B cell (primary cell): Measurements from ENCODE around the gene PPFIA1. TPM values are rescaled to one million over a fixed set of nuclear protein-coding genes. Genes with fewer than 3 reads are reported as not detected.
"Not testable (repeated sequence)": the region's sequence is repeated elsewhere in the genome, so short reads cannot be mapped to it uniquely, and the experiment has no call there.

Experiments used
- ATAC-seq: fragments of 200-7000 bp; cut with Tn5 transposase; one replicate; pipeline ENCODE4 v1.10.0; 2021; ENCODE audit warnings: low read depth, mild to moderate bottlenecking, moderate number of reproducible peaks, moderate library complexity
- CTCF ChIA-PET: fragments of 350-600 bp; sonication (Branson Sonifier 250); formaldehyde crosslinking; loops from one replicate; lab custom pipeline; 2021; ENCODE audit warnings: antibody characterized with exemption, inconsistent platforms; lab: Charles Lee
- POLR2A ChIA-PET: fragments of 350-600 bp; sonication (Branson Sonifier 250); formaldehyde crosslinking; loops from one replicate; lab custom pipeline; 2021; ENCODE audit warnings: antibody characterized with exemption; lab: Charles Lee
- DNase-seq: peaks from one replicate; pipeline ENCODE4 v3.0.0; 2013
- H2AFZ ChIP-seq: 2 replicates; pipeline ENCODE4 v1.6.1; 2012; ENCODE audit warnings: mild to moderate bottlenecking, low read depth, low read length; ENCODE audit not compliant: insufficient read depth, poor library complexity, severe bottlenecking
- H3K27ac ChIP-seq, 2 donors: 1 replicate in 1 of 2; 2 replicates in 1 of 2; pipeline ENCODE4 v1.5.1; 2012 to 2013; ENCODE audit warnings: low read length in 2 of 2, mild to moderate bottlenecking in 2 of 2, moderate library complexity in 1 of 2
- H3K27me3 ChIP-seq, 4 experiments: fragments of 200-600 bp in 1 of 4; sonication (generic) in 1 of 4; replicated peaks in 1 of 4; 1 replicate in 2 of 4; 2 replicates in 2 of 4; pipeline versions ENCODE4 v1.6.1 to v1.7.0; 2013 to 2016; ENCODE audit warnings: low read length in 3 of 4, mild to moderate bottlenecking in 2 of 4, mixed read lengths in 1 of 4, moderate library complexity in 1 of 4; ENCODE audit not compliant: insufficient read depth in 4 of 4, control insufficient read depth in 3 of 4; ENCODE audit errors: control extremely low read depth in 1 of 4
- H3K36me3 ChIP-seq, 2 experiments: replicated peaks in 1 of 2; 1 replicate in 1 of 2; 2 replicates in 1 of 2; pipeline versions ENCODE4 v1.6.1 to v1.7.1; 2013; ENCODE audit warnings: low read length in 1 of 2; ENCODE audit not compliant: insufficient read depth in 2 of 2, control insufficient read depth in 1 of 2; ENCODE audit errors: control extremely low read depth in 1 of 2, extremely low read depth in 1 of 2
- H3K4me1 ChIP-seq, 2 donors: fragments of 200-600 bp in 1 of 2; sonication (generic) in 1 of 2; 1 replicate in 1 of 2; 2 replicates in 1 of 2; pipeline versions ENCODE4 v1.5.1 to v1.6.1; 2013 to 2017; ENCODE audit warnings: low read length in 2 of 2; ENCODE audit not compliant: control insufficient read depth in 2 of 2, insufficient read depth in 2 of 2
- H3K4me2 ChIP-seq: replicated peaks from 2 replicates; pipeline ENCODE3; 2012; ENCODE audit warnings: mild to moderate bottlenecking, low read depth, low read length; ENCODE audit not compliant: poor library complexity, severe bottlenecking
- H3K4me3 ChIP-seq, 5 experiments: fragments of 200-600 bp in 1 of 5; sonication (generic) in 1 of 5; 1 replicate in 3 of 5; 2 replicates in 2 of 5; pipeline versions ENCODE4 v1.5.1 to v1.7.0; 2011 to 2016; ENCODE audit warnings: low read length in 4 of 5, mild to moderate bottlenecking in 4 of 5, low read depth in 2 of 5, control low read depth in 1 of 5, moderate library complexity in 1 of 5; ENCODE audit not compliant: insufficient read depth in 1 of 5; ENCODE audit errors: control extremely low read depth in 1 of 5, extremely low read depth in 1 of 5
- H3K79me2 ChIP-seq: fragments of 200-600 bp; sonication (generic); one replicate; pipeline ENCODE4 v1.6.0; 2016; ENCODE audit warnings: low read length; ENCODE audit not compliant: control insufficient read depth, insufficient read depth
- H3K9ac ChIP-seq: fragments of 200-600 bp; sonication (generic); 2 replicates; pipeline ENCODE4 v1.6.1; 2017; ENCODE audit warnings: mild to moderate bottlenecking, low read length, moderate library complexity
- H3K9me3 ChIP-seq, 3 donors: one replicate each; pipeline versions ENCODE4 v1.6.1 to v1.7.1; 2013; ENCODE audit warnings: low read length in 2 of 3; ENCODE audit not compliant: control insufficient read depth in 2 of 3, insufficient read depth in 1 of 3; ENCODE audit errors: control extremely low read depth in 1 of 3
- H4K20me1 ChIP-seq: 2 replicates; pipeline ENCODE4 v1.6.0; 2012; ENCODE audit warnings: mild to moderate bottlenecking, low read length; ENCODE audit not compliant: insufficient read depth, control insufficient read depth, poor library complexity, severe bottlenecking
- H3K27ac Mint-ChIP-seq: one replicate; pipeline ENCODE4 v1.8.0; 2021; ENCODE audit warnings: mixed read lengths
- H3K27me3 Mint-ChIP-seq: one replicate; pipeline ENCODE4 v1.8.0; 2021; ENCODE audit warnings: mixed read lengths
- H3K4me1 Mint-ChIP-seq: one replicate; pipeline ENCODE4 v1.8.0; 2021; ENCODE audit warnings: mixed read lengths
- H3K4me3 Mint-ChIP-seq: one replicate; pipeline ENCODE4 v1.8.0; 2021; ENCODE audit warnings: mixed read lengths
- H3K9me3 Mint-ChIP-seq: one replicate; pipeline ENCODE4 v1.8.0; 2022; ENCODE audit warnings: mixed read lengths; ENCODE audit not compliant: insufficient read depth
- CTCF ChIP-seq: fragments of 200-600 bp; IDR thresholded peaks from one replicate; pipeline ENCODE4 v1.8.0; 2022; ENCODE audit warnings: antibody characterized with exemption, mild to moderate bottlenecking
- EZH2 ChIP-seq: IDR thresholded peaks from 2 replicates; pipeline ENCODE4 v1.6.1; 2012; ENCODE audit warnings: borderline replicate concordance, low read depth, mild to moderate bottlenecking, moderate library complexity, low read length; ENCODE audit not compliant: insufficient read depth, poor library complexity, severe bottlenecking
- WGBS: methylation state at CpG from one replicate; pipeline ENCODE4 v1.1.5; 2013; ENCODE audit warnings: missing lambda C conversion rate; ENCODE audit not compliant: insufficient coverage; 5-methylcytosine and 5-hydroxymethylcytosine counted together
- intact Hi-C: fragments of 100-400 bp; cut with micrococcal nuclease; formaldehyde crosslinking; loops from one replicate; pipeline ENCODE4 v1.10.0; 2022
- polyA plus RNA-seq: library from polyadenylated mRNA; depleted of rRNA; stranded (reverse); fragments of >200 nt; gene quantifications from 2 replicates; pipeline ENCODE4 v1.2.3, GENCODE V29; 2012
- total RNA-seq, 2 donors: library from RNA; stranded (reverse); fragments of 120-200 nt in 1 of 2; gene quantifications; 1 replicate in 1 of 2; 2 replicates in 1 of 2; pipeline versions ENCODE4 v1.2.3 to v1.2.4, GENCODE V29; 2013 to 2022

PPFIA1 gene
- total and polyA plus RNA-seq, 2 donors (not counting 1 experiment from before 2014, with no cell fraction given), result 21.8 to 70.4 TPM

- peaks cover 2% of the 10 kb centered on the region for H4K20me1 ChIP-seq
- H3K4me3 ChIP-seq, result no peak overlapping the region
- H3K4me1 ChIP-seq, result no peaks in the 10 kb centered on the region
- ChIA-PET CTCF (interaction anchor here (1.0 kb wide), 1 partner anchor 11 kb away, joined by 3 read pairs; no protein-coding TSS in a partner anchor), POLR2A (no interaction called here)
- Mint-ChIP-seq H3K9me3 (no peaks in the 10 kb centered on the region), H3K27ac (no peak overlapping the region), H3K27me3 (no peaks in the 10 kb centered on the region), H3K4me3 (no peak overlapping the region), H3K4me1 (no peaks in the 10 kb centered on the region)
- TF ChIP-seq CTCF (no peak), EZH2 (no peak)
- DNase-seq (no peak), ATAC-seq (no peak)
- H3K27ac ChIP-seq, result no peak overlapping the region
- no peak overlapping the region for H3K9ac ChIP-seq
- H3K27me3 ChIP-seq, result no peaks in the 10 kb centered on the region
- WGBS, result 100% methylated on average over 2 of the region's 4 CpGs
- H3K4me2 ChIP-seq, result no peak overlapping the region
- no peaks in the 10 kb centered on the region for H3K79me2 ChIP-seq
- H3K36me3 ChIP-seq, result peaks cover 8 to 74% of the 10 kb centered on the region in 2 experiments
- H3K9me3 ChIP-seq, result no peaks in the 10 kb centered on the region
- H2AFZ ChIP-seq, result no peak overlapping the region
- intact Hi-C loops, result no loop called here
Observed at GRCh38 chr11:70328556-70328955, 58.1 kb downstream of the PPFIA1 start.

- H3K4me1 ChIP-seq, H4K20me1 ChIP-seq, H3K4me3 ChIP-seq, H3K79me2 ChIP-seq, H3K4me1 Mint-ChIP-seq, H3K27me3 Mint-ChIP-seq, intact Hi-C loops, H3K27me3 ChIP-seq, H3K9me3 Mint-ChIP-seq, H3K4me2 ChIP-seq, H3K4me3 Mint-ChIP-seq, POLR2A ChIA-PET, H3K9ac ChIP-seq, DNase-seq, H3K9me3 ChIP-seq, ATAC-seq, H2AFZ ChIP-seq, H3K27ac Mint-ChIP-seq, H3K27ac ChIP-seq: not testable (repeated sequence)
- peaks cover 20 to 80% of the 10 kb centered on the region in 2 experiments for H3K36me3 ChIP-seq
- CTCF ChIA-PET, result interaction anchor here (0.7 kb wide), 1 partner anchor 144 kb away, joined by 4 read pairs; no protein-coding TSS in a partner anchor
- 100% methylated on average over 2 of the region's 5 CpGs for WGBS
Observed at GRCh38 chr11:70331320-70331843, 60.9 kb downstream of the PPFIA1 start.
